Measurements from ENCODE around the gene LUZP4.
"Not testable (repeated sequence)": the region's sequence is repeated elsewhere in the genome, so short reads cannot be mapped to it uniquely, and the experiment has no call there.

Gene LUZP4

DNA sequence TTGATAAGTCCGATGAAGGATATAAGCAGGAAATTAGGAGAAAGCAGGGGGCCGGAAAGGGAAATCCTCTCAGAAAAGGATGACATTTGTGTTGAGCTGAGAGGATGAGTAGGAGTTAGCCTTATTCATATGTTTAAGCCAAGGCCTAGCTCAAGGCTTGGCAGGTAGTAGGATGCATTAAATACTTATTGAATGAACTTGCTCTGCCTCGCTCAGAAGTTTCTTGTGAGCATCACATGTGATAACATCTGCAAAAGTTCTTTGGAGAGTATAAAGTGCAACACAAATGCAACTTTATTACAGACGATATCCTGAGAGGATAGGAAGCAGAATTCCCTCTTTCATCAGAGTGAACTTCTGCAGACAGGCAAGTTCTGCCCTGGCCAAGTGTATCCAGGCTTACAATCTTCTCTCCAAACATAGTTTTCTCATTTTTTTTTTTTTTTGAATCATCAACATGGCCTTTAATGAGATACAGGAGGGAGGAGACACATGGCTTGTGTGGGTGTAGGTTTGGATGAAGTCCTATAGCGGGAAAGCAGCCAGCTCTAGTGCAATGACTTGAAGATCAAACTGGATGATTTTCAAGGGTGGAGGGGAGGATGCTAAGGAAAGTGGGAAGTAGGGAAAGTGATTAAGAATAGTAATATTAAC is 48.1 kb downstream of the LUZP4 start:
- DNase-seq: no peak

DNA sequence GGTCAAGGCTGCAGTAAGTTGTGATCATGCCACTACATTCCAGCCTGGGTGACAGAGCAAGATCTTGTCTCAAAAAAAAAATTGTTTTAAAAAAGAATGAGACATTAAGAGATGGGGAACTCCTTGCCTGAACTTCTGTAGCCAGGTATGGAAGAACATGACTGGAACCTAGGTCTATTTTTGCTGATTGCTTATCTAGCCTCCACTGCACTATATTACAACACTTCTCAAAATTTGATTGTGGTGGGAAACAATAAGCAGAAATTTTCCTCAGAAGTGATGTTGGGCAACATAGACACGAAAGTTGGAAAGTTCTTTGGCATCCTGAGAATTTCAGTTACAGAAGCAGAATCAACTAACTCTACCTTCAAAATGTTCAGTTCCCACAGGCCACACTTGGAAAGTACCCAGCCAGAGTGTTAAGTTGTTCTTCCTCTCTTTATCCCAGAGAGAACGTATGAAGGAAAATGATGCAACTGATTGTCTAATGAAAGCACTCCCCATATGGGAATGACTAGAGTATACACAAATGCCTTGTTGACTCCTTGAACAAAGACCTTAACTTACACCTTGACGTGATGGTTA is 50.0 kb downstream of the LUZP4 start:
- no peak for DNase-seq

GRCh38 chrX:115341421-115341820 is 51.9 kb downstream of the LUZP4 start:
- no peak for DNase-seq

GRCh38 chrX:115344885-115345614 is 55.5 kb downstream of the LUZP4 start:
- DNase-seq: peak; percentile 36

GRCh38 chrX:115345615-115346014 is 56.1 kb downstream of the LUZP4 start:
- no peak for DNase-seq

DNA sequence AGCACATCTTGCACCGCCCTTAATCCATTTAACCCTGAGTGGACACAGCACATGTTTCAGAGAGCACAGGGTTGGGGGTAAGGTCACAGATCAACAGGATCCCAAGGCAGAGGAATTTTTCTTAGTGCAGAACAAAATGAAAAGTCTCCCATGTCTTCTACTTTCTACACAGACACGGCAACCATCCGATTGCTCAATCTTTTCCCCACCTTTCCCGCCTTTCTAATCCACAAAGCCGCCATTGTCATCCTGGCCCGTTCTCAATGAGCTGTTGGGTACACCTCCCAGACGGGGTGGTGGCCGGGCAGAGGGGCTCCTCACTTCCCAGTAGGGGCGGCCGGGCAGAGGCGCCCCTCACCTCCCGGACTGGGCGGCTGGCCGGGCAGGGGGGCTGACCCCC is 57.2 kb downstream of the LUZP4 start:
- DNase-seq: not testable (repeated sequence)

GRCh38 chrX:115348446-115349225 is 59.1 kb downstream of the LUZP4 start:
- DNase-seq: no peak

DNA sequence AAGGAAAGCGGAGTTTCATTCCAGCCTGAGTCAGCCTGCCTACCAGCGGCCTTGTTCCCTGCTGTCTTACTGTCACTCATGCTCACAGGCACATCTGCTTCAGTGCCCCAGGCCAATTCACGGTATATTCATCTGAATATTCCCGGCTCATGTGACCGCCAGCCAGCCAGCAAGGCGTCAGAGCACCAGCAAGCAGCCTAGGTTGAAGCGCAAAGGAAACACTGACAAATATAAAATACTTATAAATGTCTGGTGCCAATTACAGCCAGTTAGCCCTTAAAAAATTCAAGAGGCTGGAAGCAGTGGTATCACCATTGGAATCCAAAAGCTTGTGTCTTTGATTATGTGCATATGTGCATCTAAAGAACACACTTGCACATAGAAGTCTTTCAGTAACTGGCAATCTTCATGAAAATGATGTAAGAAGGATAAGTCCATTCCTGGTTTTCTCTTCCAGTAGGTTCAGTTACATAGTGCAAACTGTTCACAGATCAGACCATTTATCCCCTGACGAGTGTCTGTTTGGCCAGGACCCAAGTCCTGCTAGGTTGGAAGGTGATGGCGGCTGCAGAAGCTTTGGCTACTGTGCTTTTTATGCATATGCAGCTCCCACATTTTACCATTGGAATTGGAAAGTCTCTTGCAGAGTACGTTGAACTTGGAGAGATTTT is 61.3 kb downstream of the LUZP4 start:
- DNase-seq: no peak

- DNase-seq: no peak
These were observed 66.9 kb downstream of the LUZP4 start for GRCh38 chrX:115356369-115356768.

Data from right kidney (tissue), 1 donor.